Glutamatergic neuron (in vitro differentiated cells): ENCODE data around the gene CYP26B1. TPM values are rescaled to one million over a fixed set of nuclear protein-coding genes. Genes with fewer than 3 reads are reported as not detected.

Experiments
- DNase-seq: peaks from one replicate; pipeline ENCODE4 v3.0.0; 2022
- H3K27ac Mint-ChIP-seq: one replicate; pipeline ENCODE4 v1.8.0; 2020; ENCODE audit warnings: mild to moderate bottlenecking, mixed read lengths, inconsistent platforms; ENCODE audit not compliant: unreplicated experiment
- H3K27me3 Mint-ChIP-seq: one replicate; pipeline ENCODE4 v1.8.0; 2020; ENCODE audit warnings: mild to moderate bottlenecking, moderate library complexity, mixed read lengths, inconsistent platforms; ENCODE audit not compliant: unreplicated experiment
- H3K36me3 Mint-ChIP-seq: one replicate; pipeline ENCODE4 v1.8.0; 2020; ENCODE audit warnings: mild to moderate bottlenecking, mixed read lengths, inconsistent platforms; ENCODE audit not compliant: unreplicated experiment
- H3K4me1 Mint-ChIP-seq: one replicate; pipeline ENCODE4 v1.8.0; 2020; ENCODE audit warnings: mild to moderate bottlenecking, low read depth, mixed read lengths, inconsistent platforms; ENCODE audit not compliant: unreplicated experiment
- H3K4me3 Mint-ChIP-seq: one replicate; pipeline ENCODE4 v1.8.0; 2020; ENCODE audit warnings: mild to moderate bottlenecking, mixed read lengths, inconsistent platforms; ENCODE audit not compliant: unreplicated experiment
- H3K9me3 Mint-ChIP-seq: one replicate; pipeline ENCODE4 v1.8.0; 2020; ENCODE audit warnings: mild to moderate bottlenecking, moderate library complexity, mixed read lengths, inconsistent platforms; ENCODE audit not compliant: unreplicated experiment
- CTCF ChIP-seq: fragments of 200-600 bp; sonication (generic); IDR thresholded peaks from one replicate; pipeline ENCODE4 v1.5.0; 2021; ENCODE audit not compliant: partially characterized antibody, unreplicated experiment
- total RNA-seq: library from RNA; stranded (reverse); fragmentation: NEBNext Ultra II Directional; extraction: Animal tissue kit (Norgen Biotek cat#: 25700); gene quantifications from one replicate; pipeline ENCODE4 v1.2.1, GENCODE V29; 2021; ENCODE audit not compliant: unreplicated experiment

CYP26B1 gene
- total RNA-seq, 1 donor from 2014 or later = 9.7 TPM

- Mint-ChIP-seq H3K4me1 (peaks cover 9% of the 10 kb centered on the region), H3K36me3 (no peaks in the 10 kb centered on the region), H3K9me3 (no peaks in the 10 kb centered on the region), H3K4me3 (no peak overlapping the region), H3K27ac (no peak overlapping the region), H3K27me3 (peaks cover 17% of the 10 kb centered on the region)
- DNase-seq = no peak
- no peak for TF ChIP-seq CTCF
Observed at GRCh38 chr2:72139874-72140620, 7.6 kb downstream of the CYP26B1 start.

DNA sequence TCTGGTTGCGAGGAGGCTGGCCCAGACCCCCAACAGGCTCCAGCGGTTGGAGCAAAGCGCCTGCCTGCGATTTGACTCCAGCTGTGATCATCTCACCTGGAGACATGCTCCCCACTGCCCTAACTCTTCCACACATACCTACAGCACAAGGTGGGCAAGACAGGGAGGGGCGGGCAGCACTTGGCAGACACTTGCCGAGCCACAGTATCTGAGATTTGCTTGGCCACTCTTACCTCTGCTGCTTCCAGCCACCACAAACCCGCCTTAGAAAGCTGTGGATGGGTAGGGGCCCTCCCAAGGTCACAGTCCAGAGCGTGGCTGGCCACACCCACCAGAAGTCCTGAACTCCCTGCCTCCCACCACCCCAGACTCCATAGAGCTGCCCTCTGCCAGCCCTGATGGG is 8.2 kb downstream of the CYP26B1 start:
- Mint-ChIP-seq H3K27ac (no peak overlapping the region), H3K4me1 (peaks cover 9% of the 10 kb centered on the region), H3K36me3 (no peaks in the 10 kb centered on the region), H3K4me3 (no peak overlapping the region), H3K9me3 (no peaks in the 10 kb centered on the region), H3K27me3 (peaks cover 17% of the 10 kb centered on the region)
- no peak for DNase-seq
- no peak for TF ChIP-seq CTCF

DNA sequence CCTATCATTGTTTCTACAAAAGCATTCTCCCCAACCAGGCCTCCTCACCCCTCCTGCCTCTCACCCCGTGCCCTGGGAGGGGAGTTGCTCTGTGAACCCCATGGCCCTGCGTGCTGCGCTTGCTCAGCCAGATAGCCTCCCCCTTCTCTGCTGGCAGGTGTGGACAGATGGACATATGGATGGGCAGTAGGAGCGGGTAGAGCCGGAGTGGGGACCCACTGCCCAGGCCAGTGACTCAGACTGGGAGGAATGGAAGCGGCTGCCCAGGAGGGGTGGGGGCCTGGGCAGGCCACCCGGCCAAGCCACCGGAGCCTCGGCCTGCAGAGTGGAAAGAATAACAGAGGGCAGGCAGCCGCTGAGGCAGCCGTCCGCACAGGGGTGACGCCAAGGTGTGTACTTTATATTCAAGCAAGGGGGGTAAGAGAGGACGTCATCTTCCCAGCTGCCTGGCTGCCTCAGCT is 8.7 kb downstream of the CYP26B1 start:
- no peak for TF ChIP-seq CTCF
- no peaks in the 10 kb centered on the region for H3K36me3 Mint-ChIP-seq
- peaks cover 9% of the 10 kb centered on the region for H3K4me1 Mint-ChIP-seq
- no peak overlapping the region for H3K4me3 Mint-ChIP-seq
- no peak overlapping the region for H3K27ac Mint-ChIP-seq
- no peak for DNase-seq
- H3K27me3 Mint-ChIP-seq = peaks cover 17% of the 10 kb centered on the region
- no peaks in the 10 kb centered on the region for H3K9me3 Mint-ChIP-seq

DNA sequence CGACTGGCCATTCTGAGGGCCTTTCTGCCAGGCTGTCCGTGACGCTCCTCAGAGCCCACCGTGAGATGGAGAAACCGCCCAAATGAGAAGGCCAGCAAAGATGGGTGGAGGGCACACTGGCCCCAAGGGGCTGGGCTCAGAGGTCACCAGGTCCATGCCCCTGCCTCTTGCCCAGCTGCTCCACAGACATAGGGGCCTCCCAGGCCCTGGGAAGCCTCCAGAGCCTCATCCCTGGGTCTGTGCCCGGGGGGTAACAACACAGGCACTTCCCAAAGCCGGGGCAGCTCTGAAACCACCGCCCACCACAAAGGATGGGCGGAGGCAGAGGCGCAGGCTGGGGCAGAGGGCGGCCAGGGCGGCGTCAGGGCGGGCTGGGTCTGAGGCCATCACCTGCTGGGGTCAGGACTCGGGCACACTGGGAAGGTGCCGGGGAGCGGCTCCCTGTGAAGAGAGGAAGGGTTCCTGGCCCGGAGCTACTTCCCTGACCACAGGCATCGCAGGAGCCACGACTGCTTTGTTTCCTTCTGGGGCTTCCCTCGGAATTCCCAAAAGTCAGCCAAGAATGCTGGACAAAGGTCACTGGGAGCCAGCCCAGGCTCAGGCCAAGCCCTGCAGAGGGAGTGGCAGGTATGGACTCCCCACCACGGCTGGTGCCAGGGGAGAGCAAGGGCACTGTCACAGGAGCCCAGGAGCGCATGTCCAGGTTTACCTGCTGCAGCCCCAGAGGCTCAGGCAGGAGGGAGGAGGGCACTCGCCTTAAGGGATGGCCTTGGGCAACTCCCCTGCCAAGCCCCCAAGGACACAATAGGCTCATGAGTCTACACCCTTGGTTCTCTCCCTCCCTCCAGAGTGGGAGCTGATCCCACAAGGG is 9.4 kb downstream of the CYP26B1 start:
- Mint-ChIP-seq H3K4me1 (peaks cover 9% of the 10 kb centered on the region), H3K27me3 (peaks cover 14% of the 10 kb centered on the region), H3K4me3 (no peak overlapping the region), H3K36me3 (no peaks in the 10 kb centered on the region), H3K27ac (no peak overlapping the region), H3K9me3 (no peaks in the 10 kb centered on the region)
- DNase-seq = no peak
- no peak for TF ChIP-seq CTCF
